Measurements from ENCODE around the gene SSBP2. TPM values are rescaled to one million over a fixed set of nuclear protein-coding genes. Genes with fewer than 3 reads are reported as not detected.
"Not testable (repeated sequence)": the region's sequence is repeated elsewhere in the genome, so short reads cannot be mapped to it uniquely, and the experiment has no call there.

The SSBP2 gene
- total RNA-seq, 1 donor from 2014 or later: 30.6 TPM

DNA sequence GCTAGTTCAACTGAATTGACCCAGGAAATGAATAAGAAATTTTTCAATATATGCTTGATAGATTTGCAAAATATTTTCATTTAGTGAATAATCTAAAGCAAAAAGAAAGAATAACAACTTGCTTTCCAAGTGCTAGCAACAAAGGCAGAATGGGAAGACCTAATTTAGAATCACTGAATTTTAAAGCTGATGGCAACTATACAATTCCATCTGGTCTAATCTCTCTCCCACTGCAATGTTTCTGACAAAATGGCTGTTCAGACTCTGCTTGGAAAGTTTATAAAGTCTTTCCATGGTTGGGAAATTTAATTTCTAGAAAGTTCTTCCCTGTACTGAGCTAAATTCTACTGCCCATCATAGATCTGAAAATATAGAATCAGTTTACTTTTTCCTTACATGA, 281.2 kb downstream of the SSBP2 start:
- intact Hi-C loops (cut with micrococcal nuclease): no loop called here

DNA sequence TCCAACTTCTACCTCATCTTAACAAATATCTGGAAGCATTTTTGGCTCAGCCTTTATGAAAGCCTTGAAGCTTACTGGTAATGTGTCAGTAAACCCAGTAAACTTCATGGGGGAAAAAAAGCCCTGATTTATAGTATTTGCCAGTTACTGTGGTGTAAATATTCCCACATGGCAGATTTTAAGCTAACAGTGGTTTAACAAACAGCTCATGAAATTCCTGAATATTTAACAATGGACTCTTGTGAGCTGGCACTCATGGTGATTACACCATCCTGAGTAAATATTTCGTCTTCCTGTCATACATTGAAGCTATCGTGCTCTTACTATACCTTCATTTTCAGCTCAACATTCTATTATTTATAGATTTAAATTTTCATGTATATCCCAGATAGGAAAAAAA, 300.0 kb downstream of the SSBP2 start:
- intact Hi-C loops (cut with micrococcal nuclease): no loop called here

DNA sequence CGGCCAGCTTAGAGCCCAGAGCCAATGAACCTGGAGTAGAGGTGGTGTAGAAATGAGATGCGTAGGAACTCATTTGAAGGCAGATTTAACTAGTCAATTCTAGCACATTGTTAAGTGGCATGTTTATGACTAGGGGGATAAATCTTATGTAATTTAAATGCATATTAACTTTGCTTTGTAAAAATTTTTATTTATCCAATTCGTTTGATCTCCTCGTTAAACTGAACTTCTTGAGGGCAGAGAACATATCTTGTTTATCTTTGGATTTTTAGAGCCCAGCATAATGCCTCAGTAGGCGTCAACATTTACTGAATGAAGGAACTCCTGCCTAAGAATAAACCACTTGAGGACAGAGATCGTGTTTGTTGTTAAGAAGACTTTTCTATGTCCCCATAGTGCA, 315.9 kb downstream of the SSBP2 start:
- intact Hi-C loops (cut with micrococcal nuclease): no loop called here

DNA sequence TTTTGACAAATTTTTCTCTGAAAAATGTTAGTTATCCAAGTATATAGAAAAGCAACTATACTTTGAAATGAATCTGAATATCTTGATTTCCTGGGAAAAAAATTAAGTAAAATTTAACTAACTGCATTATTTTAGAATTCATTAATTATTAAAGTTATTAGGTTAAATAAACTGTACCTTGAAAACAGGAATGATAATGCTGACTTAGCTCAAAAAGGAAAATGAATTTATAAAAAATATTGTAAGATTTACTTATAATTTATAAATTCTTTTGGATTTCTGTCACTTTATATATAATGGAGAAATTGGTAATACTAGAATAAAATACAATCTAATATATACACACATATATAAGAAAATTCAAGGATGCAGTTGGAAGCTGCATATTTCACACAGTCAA, 320.9 kb downstream of the SSBP2 start:
- intact Hi-C loops (cut with micrococcal nuclease): no loop called here

DNA sequence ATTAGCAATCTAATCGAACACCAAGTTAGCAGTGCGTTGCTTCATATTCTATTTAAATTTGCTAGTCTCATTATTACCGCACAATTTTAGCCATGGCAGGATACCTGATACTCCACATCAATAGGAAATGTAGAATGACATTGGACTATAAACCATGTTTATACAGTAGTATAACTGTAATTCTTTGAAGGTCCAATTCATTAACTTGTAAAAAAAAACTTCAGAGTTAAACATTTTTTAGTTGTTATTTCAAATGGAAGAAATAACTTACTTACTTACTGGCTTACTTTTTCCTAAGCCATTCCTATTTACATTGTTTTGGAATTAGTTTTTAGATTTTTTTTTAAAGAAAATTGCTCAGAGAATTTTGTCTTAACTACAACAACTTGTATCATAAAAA, 321.5 kb downstream of the SSBP2 start:
- intact Hi-C loops (cut with micrococcal nuclease): no loop called here

DNA sequence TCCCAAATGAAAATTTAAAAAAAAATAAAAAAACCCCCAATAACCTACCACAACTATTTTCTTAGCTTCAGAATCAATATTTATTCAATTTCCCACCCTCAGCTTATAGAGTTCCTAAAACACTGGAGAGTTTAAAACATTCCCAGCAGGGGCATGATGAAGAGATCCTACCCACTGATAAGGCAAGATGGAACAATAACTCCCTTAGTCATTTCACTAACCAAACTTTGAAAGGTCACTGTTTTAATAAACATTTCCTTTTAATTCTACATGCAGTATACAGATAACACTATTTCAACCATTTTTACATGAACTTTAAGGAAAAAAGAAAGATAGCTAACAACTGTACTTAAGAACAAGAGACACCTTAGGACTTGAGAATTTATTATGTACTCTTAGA, 322.0 kb downstream of the SSBP2 start:
- intact Hi-C loops (cut with micrococcal nuclease): no loop called here

DNA sequence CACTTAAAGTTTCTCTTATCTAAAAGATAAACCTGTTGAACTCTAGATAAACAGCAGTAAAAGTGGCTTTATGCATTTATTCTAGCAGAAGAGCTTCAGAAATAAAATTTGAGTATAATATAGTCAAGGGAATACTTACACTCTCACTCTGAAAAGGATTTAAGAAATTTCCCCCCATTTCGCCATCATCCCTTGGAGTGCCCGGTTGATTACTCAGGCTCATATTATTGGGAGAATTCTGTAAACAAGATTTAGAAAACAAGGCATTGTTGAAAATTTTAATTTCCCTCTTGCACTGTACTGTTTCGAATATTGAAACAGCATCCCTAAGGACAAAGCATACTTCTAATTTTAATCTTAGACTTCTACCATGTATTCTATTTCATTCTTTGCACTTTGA, 322.5 kb downstream of the SSBP2 start:
- intact Hi-C loops (cut with micrococcal nuclease): no loop called here

- intact Hi-C loops (cut with micrococcal nuclease): no loop called here
Observed at GRCh38 chr5:81427566-81427965, 323.3 kb downstream of the SSBP2 start.

DNA sequence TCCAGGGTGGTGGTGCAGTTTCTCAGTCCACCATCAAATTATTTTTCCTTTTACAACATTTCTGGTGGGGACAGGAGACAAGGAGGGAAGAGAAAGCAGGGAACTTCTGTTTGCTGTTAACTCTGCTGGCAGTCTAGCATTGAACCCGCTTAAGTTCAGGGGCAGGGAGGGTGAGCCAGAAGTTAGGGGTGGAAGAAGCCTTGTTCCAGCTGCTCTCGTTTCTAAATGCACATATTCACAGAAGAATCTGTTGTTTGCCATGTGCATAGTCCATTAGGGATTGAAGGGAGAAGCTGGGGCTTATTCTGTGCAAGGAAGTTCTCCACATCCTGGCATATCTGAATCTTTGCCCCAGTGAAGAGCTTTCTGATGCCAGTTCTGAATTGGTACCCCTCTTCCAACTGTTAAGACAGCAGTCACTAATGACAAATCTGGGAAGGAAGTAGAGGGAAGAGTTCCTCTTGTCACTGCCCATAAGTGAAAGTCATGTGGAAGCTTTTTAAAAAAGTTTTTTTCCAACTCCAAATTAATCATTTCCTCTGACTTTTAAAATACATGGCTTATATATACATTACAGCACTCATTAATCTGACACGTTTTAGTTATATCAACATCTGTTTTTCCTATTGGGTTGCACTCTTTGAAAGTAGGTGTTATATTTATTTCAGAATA, 324.4 kb downstream of the SSBP2 start:
- intact Hi-C loops (cut with micrococcal nuclease): no loop called here

- intact Hi-C loops (cut with micrococcal nuclease): loop anchor here (1.0 kb wide), 6 partner anchors 82 to 800 kb away; partner anchors contain the start of gene SSBP2
Observed at GRCh38 chr5:81425569-81425968, 325.3 kb downstream of the SSBP2 start.

GRCh38 chr5:81424728-81425127, 326.2 kb downstream of the SSBP2 start:
- intact Hi-C loops (cut with micrococcal nuclease): loop anchor here (1.0 to 5.0 kb wide), 7 partner anchors 83 to 853 kb away; partner anchors contain the start of genes RPS23 and SSBP2

- intact Hi-C loops (cut with micrococcal nuclease): loop anchor here (5.0 kb wide), 1 partner anchor 855 kb away; the partner anchor contains the start of gene RPS23
Observed at GRCh38 chr5:81422671-81423070, 328.2 kb downstream of the SSBP2 start.

GRCh38 chr5:81420039-81420667, 330.7 kb downstream of the SSBP2 start:
- intact Hi-C loops (cut with micrococcal nuclease): loop anchor here (1.0 to 5.0 kb wide), 4 partner anchors 119 to 857 kb away; partner anchors contain the start of genes RPS23, SSBP2 and ZCCHC9

- intact Hi-C loops (cut with micrococcal nuclease): no loop called here
Observed at GRCh38 chr5:81418606-81419005, 332.3 kb downstream of the SSBP2 start.

DNA sequence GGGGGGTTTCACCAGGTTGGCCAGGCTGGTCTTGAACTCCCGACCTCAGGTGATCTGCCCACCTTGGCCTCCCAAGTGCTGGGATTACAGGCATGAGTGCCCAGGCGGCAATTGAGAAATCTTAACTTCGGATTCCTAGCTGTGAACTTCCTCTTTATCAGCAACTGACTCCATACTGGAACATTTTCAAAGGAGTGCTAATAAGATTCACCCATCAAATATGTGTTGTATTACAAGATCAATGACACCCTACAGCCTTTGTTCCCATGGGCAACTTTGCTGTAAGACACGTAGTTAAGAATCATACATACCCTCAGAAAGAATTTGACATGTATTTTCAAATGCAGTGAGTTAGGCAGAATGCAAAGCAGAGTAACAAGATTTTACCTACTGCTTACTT, 333.8 kb downstream of the SSBP2 start:
- intact Hi-C loops (cut with micrococcal nuclease): no loop called here

DNA sequence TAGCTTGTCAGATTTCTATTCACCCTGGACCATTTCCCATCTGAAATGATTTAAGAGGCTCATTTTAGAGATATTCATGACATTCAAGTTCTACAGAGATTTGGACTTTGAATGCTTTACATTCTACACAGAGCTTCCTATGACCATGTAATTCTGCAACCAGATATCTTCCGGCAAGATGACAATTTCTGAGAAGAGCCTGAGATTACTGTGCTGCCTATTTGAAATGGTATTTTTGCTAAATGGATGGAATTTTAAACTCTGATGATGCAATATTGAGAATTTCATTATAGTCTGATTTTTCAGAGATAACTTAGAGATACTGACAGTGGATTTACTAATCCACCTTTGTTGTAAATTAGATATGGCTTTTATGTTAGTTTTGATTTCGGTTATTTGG, 341.0 kb downstream of the SSBP2 start:
- intact Hi-C loops (cut with micrococcal nuclease): no loop called here

DNA sequence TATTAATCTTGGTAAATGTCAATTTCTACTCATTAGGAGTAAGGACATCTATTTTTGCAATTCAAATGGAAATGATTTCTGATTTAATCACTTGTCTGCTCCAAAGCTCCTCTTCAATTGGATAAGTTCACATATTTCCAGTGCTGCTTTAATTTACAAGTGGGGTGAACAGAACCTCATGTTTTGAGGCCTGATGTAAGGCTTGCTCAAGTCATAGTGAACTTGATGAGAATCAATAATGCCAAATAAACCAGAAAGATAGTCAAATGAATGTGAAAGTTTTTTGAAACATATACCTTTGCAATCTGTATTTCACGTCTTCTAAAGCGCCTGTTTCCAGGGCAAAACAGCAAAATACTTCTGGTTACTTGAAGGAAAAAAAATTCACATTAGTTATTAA, 341.5 kb downstream of the SSBP2 start:
- intact Hi-C loops (cut with micrococcal nuclease): no loop called here

GRCh38 chr5:81408496-81408895, 342.4 kb downstream of the SSBP2 start:
- intact Hi-C loops (cut with micrococcal nuclease): no loop called here

DNA sequence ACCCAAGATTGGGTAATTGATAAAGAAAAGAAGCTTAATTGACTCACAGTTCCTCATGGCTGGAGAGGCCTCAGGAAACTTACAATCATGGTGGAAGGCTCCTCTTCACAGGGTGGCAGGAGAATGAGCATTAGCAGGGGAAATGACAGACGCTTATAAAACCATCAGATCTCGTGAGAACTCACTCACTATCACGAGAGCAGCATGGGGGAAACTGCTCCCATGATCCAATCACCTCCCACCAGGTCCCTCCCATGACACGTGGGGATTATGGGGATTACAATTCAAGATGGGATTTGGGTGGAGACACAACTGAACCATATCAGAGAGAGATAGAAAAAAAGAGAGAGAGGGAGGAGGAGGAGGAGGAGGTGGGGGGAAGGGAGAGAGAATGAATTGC, 343.1 kb downstream of the SSBP2 start:
- intact Hi-C loops (cut with micrococcal nuclease): not testable (repeated sequence)

DNA sequence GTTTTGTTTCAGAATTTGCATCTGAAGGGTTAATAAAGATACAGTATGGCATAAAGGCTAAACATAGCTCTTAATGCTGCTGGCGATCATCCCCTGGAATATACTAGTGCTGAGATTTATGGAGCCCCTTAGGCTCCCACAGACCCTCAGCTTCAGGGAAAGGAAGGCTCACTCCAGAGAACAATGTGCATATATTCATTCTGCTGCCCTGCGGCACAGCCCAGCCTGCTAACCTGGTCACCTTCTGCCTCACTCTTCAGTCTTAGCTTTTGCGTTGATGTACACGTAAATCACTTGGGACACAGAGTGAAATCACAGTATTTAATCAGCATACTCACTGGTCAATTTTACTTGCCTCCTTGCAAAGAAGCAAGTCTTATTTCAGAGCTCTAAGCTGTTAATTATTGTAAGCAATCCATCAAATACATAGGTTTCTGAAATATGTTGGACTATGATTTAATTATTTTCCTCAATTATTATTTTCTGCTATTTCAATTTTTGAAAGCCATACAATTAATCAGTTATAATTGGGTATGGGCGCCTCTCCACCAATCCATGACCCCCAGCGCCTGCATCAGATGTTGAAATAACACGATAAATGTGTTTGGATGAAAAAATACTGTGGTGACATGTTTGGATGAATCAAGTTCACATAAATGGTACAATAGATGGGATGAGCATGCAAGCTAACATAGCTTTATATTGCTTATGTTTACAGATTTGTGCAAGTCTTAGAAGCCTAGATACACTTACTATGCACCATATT, 345.6 kb downstream of the SSBP2 start:
- intact Hi-C loops (cut with micrococcal nuclease): no loop called here

- intact Hi-C loops (cut with micrococcal nuclease): no loop called here
Observed at GRCh38 chr5:81402192-81402930, 348.5 kb downstream of the SSBP2 start.
